Muscle of back (tissue), 11 donors: Measurements from ENCODE around the gene SIRT7. TPM values are rescaled to one million over a fixed set of nuclear protein-coding genes. Genes with fewer than 3 reads are reported as not detected.

Experiments
- DNase-seq, 3 donors: peaks; one replicate each; pipeline versions ENCODE4 v3.0.0 to v3.0.0-alpha.2; 2013
- polyA plus RNA-seq, 10 donors: library from polyadenylated mRNA; unstranded; fragments of 120-200 nt; gene quantifications; one replicate each; pipeline ENCODE4 v1.2.1, GENCODE V29; 2013; ENCODE audit not compliant: insufficient read length in 10 of 10

The SIRT7 gene
- polyA plus RNA-seq, 10 donors, result 5.3 to 9.4 (median 6.9) TPM

DNA sequence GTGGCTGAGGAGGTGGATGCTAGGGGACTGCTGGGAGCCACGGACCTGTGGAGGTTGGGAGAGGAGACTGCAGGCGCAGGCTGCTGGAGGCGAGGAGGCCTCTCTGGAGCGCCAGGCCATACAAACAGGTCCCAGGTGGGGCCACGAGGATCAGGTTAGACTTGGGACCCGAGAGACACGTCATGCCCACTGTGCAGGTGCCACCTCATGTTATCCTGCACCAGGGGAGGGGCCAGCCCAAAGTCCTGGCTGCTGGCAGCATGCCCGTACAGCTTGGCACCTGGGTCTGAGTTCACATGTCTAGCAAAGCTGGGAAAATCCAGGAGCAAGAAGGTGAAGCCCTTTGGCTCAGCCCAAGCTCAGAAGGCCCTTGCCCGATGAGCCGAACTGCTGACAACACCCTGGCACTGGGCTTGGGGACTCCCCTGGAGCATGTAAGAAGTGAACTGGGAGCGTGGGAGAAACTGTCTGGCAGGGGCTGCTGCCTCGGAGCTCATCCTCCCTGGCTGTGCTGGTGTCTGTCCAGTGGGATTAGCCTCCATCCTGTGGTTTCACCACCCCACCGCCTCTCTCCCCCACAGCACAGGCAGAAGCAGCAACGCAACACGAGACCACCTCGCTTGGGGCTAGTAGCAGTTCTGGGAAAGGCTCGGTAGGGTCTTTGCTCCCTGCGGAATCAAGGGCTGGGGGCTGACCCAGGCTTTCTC is 52.1 kb downstream of the SIRT7 start:
- no peak for DNase-seq

GRCh38 chr17:81865358-81865732 is 52.6 kb downstream of the SIRT7 start:
- DNase-seq, result no peak

GRCh38 chr17:81863833-81864768 is 53.9 kb downstream of the SIRT7 start:
- DNase-seq, result no peak

GRCh38 chr17:81863123-81863675 is 54.8 kb downstream of the SIRT7 start:
- no peak for DNase-seq

Other genes starting within 250 kb of the SIRT7 start
- 10 to 100 TPM; 23.4 to 34.1 (median 27.2) TPM for gene ARL16, start 234.4 kb downstream of the SIRT7 start, polyA plus RNA-seq
- gene HGS, start 234.2 kb downstream of the SIRT7 start, polyA plus RNA-seq, result 10 to 100 TPM; 41.5 to 61.6 (median 46.8) TPM
- gene MRPL12, start 214.8 kb downstream of the SIRT7 start, polyA plus RNA-seq, result 10 to 100 TPM; 44.5 to 62.6 (median 51.9) TPM
- gene SLC25A10, start 205.9 kb downstream of the SIRT7 start, polyA plus RNA-seq, result 1 to 10 TPM; 1.7 to 4.9 (median 3.7) TPM
- under 1 TPM in 1 of 10 donors, not detected in 9; 0.10 TPM for gene GCGR, start 114.0 kb downstream of the SIRT7 start, polyA plus RNA-seq
- 100 to 1,000 TPM in 5 of 10 donors, 10 to 100 TPM in 5; 67.2 to 139 (median 102) TPM for gene MCRIP1, start 84.9 kb downstream of the SIRT7 start, polyA plus RNA-seq
- gene PPP1R27, start 83.1 kb downstream of the SIRT7 start, polyA plus RNA-seq, result 10 to 100 TPM; 13.2 to 84.6 (median 36.4) TPM
- 100 to 1,000 TPM; 359 to 534 (median 424) TPM for gene P4HB, start 57.6 kb downstream of the SIRT7 start, polyA plus RNA-seq
- gene ARHGDIA, start 46.8 kb downstream of the SIRT7 start, polyA plus RNA-seq, result 100 to 1,000 TPM; 128 to 225 (median 163) TPM
- 10 to 100 TPM; 49.7 to 81.7 (median 60.7) TPM for gene ALYREF, start 26.6 kb downstream of the SIRT7 start, polyA plus RNA-seq
- 100 to 1,000 TPM in 4 of 10 donors, 10 to 100 TPM in 6; 77.7 to 136 (median 93.3) TPM for gene ANAPC11, start 26.5 kb downstream of the SIRT7 start, polyA plus RNA-seq
- 1 to 10 TPM in 2 of 10 donors, under 1 TPM in 5, not detected in 3; 0.13 to 1.2 (median 0.64) TPM for gene NPB, start 15.9 kb downstream of the SIRT7 start, polyA plus RNA-seq
- gene PCYT2, start 6.8 kb downstream of the SIRT7 start, polyA plus RNA-seq, result 10 to 100 TPM in 6 of 10 donors, 1 to 10 TPM in 4; 7.9 to 14.0 (median 10.2) TPM
- 10 to 100 TPM; 12.3 to 14.8 (median 13.9) TPM for gene MAFG, start 9.6 kb upstream of the SIRT7 start, polyA plus RNA-seq
- gene PYCR1, start 19.1 kb upstream of the SIRT7 start, polyA plus RNA-seq, result 100 to 1,000 TPM in 1 of 10 donors, 10 to 100 TPM in 9; 52.3 to 103 (median 61.8) TPM
- gene MYADML2, start 29.1 kb upstream of the SIRT7 start, polyA plus RNA-seq, result 10 to 100 TPM in 9 of 10 donors, 1 to 10 TPM in 1; 8.9 to 29.8 (median 22.3) TPM
- 1 to 10 TPM; 1.5 to 4.2 (median 2.8) TPM for gene NOTUM, start 43.0 kb upstream of the SIRT7 start, polyA plus RNA-seq
- gene ASPSCR1, start 59.5 kb upstream of the SIRT7 start, polyA plus RNA-seq, result 10 to 100 TPM; 15.5 to 28.4 (median 21.6) TPM
- gene CENPX, start 104.7 kb upstream of the SIRT7 start, polyA plus RNA-seq, result 10 to 100 TPM; 26.6 to 42.8 (median 31.0) TPM
- gene LRRC45, start 105.1 kb upstream of the SIRT7 start, polyA plus RNA-seq, result 10 to 100 TPM in 3 of 10 donors, 1 to 10 TPM in 7; 5.3 to 12.7 (median 8.5) TPM
- 10 to 100 TPM in 2 of 10 donors, 1 to 10 TPM in 8; 4.7 to 27.6 (median 8.2) TPM for gene RAC3, start 113.5 kb upstream of the SIRT7 start, polyA plus RNA-seq
- 10 to 100 TPM; 20.6 to 42.5 (median 35.0) TPM for gene DCXR, start 119.5 kb upstream of the SIRT7 start, polyA plus RNA-seq
- gene RFNG, start 133.6 kb upstream of the SIRT7 start, polyA plus RNA-seq, result 10 to 100 TPM; 18.2 to 39.0 (median 29.2) TPM
- 10 to 100 TPM; 60.4 to 72.8 (median 66.1) TPM for gene GPS1, start 133.7 kb upstream of the SIRT7 start, polyA plus RNA-seq
- 10 to 100 TPM; 43.1 to 61.5 (median 53.2) TPM for gene DUS1L, start 147.6 kb upstream of the SIRT7 start, polyA plus RNA-seq
- 10 to 100 TPM; 17.6 to 47.7 (median 28.6) TPM for gene FASN, start 180.1 kb upstream of the SIRT7 start, polyA plus RNA-seq